Keratinocyte (primary cell): ENCODE data around the gene HTR2C.

ENCODE experiments used
- CTCF ChIP-seq, 3 experiments: IDR thresholded peaks in 1 of 3; conservative IDR thresholded peaks in 1 of 3; optimal IDR thresholded peaks in 1 of 3; 2 replicates in 2 of 3; 3 replicates in 1 of 3; pipeline versions ENCODE3 to v1.5.1; 2011; ENCODE audit warnings: low read length in 3 of 3, mild to moderate bottlenecking in 3 of 3, moderate library complexity in 2 of 3, control low read depth in 1 of 3, inconsistent platforms in 1 of 3; ENCODE audit not compliant: insufficient read depth in 2 of 3; ENCODE audit errors: extremely low read depth in 1 of 3
- EZH2 ChIP-seq: IDR thresholded peaks from one replicate; pipeline ENCODE4 v1.6.1; 2012; ENCODE audit warnings: inconsistent platforms, mild to moderate bottlenecking, low read length, moderate library complexity

DNA sequence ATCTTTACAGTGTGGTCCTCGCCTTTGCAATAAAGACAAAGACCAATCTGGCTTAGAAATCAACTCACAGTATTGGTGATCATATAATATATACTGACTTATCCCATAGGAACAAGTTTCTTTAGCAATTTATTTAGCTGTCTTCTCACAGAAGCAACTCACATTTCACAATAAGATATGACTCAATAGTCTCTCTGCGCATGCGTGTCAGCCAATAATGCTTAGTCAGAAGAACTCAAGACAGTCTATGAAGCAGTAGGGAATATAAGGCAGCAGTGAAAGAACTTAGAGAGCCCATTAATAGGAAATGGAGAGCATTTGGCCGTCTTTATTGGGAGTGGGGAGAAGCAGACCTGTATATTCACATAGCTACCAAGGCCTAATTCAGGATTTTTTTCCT, 216.8 kb downstream of the HTR2C start:
- TF ChIP-seq CTCF (optimal IDR thresholded peaks at IDR 0.05 in 1 of 3, IDR thresholded peaks at IDR 0.05 in 1 of 3, conservative IDR thresholded peaks at IDR 0.05 in 1 of 3; ENCODE audit: extremely low read depth in 1 of 3, insufficient read depth in 2 of 3, low read length in 3 of 3) (no peak), EZH2 (no peak)
